ENCODE measurements around the gene PPP2R5E. TPM values are rescaled to one million over a fixed set of nuclear protein-coding genes. Genes with fewer than 3 reads are reported as not detected.

The PPP2R5E gene
- total RNA-seq, 1 experiment from 2014 or later = 47.2 TPM

DNA sequence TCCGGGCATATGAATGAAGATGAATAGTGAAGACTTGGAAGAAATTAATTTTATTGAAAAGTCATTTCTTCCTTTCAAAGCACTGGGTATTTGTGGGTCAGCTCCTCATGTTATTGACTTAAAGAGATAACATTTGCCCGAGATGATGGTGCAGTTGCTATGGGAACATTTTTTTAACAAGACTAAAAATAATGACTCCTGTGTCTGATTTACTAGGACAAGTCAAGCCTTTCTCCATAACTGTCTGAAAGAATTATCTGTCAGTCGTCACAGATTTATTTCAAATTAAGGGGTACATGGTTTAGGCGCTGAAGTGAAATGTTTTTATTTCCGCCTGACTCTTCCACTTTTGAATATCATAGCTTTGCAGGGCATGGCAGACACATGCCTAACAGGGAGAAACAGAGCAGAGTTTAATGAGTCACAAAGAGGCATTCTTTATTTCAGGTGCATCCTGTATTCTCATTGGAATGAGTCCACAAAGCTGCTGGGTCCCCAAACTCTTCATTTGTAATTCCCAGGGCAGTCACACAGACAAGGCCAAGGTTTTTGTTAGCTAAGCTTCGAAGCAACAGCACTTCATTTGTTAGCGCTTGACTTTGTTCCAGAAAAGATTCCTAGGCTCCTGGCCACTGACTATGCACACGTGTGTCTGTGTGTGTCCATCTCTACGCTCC lies 220.1 kb downstream of the PPP2R5E start:
- in situ Hi-C loops (cut with HindIII; ENCODE audit: low pct_unique_long_range_greater_than_20kb, low sequenced_read_pairs) (no loop called here), intact Hi-C loops (cut with micrococcal nuclease; ENCODE audit: unreplicated experiment) (no loop called here)
- no peaks in the 10 kb centered on the region for H3K27me3 ChIP-seq (ENCODE audit: control insufficient read depth, insufficient read depth, low read length)
- ChIA-PET CTCF (no interaction called here), POLR2A (no interaction called here)
- H3K4me1 ChIP-seq (ENCODE audit: control insufficient read depth, insufficient read depth, low read length) = no peaks in the 10 kb centered on the region
- TF ChIP-seq TCF7L2 (IDR thresholded peaks at IDR 0.05; ENCODE audit: low read depth, low read length) = no peak
- TF ChIP-seq POLR2AphosphoS5 (IDR thresholded peaks at IDR 0.05; ENCODE audit: low read depth, low read length) = no peak
- no peak for TF ChIP-seq SIN3A (IDR thresholded peaks at IDR 0.05; ENCODE audit: borderline replicate concordance, insufficient read depth, low read depth, low read length)
- TF ChIP-seq, protein P1, sequence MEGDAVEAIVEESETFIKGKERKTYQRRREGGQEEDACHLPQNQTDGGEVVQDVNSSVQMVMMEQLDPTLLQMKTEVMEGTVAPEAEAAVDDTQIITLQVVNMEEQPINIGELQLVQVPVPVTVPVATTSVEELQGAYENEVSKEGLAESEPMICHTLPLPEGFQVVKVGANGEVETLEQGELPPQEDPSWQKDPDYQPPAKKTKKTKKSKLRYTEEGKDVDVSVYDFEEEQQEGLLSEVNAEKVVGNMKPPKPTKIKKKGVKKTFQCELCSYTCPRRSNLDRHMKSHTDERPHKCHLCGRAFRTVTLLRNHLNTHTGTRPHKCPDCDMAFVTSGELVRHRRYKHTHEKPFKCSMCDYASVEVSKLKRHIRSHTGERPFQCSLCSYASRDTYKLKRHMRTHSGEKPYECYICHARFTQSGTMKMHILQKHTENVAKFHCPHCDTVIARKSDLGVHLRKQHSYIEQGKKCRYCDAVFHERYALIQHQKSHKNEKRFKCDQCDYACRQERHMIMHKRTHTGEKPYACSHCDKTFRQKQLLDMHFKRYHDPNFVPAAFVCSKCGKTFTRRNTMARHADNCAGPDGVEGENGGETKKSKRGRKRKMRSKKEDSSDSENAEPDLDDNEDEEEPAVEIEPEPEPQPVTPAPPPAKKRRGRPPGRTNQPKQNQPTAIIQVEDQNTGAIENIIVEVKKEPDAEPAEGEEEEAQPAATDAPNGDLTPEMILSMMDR (IDR thresholded peaks at IDR 0.05) = no peak
- TF ChIP-seq, protein P2, sequence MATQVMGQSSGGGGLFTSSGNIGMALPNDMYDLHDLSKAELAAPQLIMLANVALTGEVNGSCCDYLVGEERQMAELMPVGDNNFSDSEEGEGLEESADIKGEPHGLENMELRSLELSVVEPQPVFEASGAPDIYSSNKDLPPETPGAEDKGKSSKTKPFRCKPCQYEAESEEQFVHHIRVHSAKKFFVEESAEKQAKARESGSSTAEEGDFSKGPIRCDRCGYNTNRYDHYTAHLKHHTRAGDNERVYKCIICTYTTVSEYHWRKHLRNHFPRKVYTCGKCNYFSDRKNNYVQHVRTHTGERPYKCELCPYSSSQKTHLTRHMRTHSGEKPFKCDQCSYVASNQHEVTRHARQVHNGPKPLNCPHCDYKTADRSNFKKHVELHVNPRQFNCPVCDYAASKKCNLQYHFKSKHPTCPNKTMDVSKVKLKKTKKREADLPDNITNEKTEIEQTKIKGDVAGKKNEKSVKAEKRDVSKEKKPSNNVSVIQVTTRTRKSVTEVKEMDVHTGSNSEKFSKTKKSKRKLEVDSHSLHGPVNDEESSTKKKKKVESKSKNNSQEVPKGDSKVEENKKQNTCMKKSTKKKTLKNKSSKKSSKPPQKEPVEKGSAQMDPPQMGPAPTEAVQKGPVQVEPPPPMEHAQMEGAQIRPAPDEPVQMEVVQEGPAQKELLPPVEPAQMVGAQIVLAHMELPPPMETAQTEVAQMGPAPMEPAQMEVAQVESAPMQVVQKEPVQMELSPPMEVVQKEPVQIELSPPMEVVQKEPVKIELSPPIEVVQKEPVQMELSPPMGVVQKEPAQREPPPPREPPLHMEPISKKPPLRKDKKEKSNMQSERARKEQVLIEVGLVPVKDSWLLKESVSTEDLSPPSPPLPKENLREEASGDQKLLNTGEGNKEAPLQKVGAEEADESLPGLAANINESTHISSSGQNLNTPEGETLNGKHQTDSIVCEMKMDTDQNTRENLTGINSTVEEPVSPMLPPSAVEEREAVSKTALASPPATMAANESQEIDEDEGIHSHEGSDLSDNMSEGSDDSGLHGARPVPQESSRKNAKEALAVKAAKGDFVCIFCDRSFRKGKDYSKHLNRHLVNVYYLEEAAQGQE (IDR thresholded peaks at IDR 0.05; ENCODE audit: insufficient read depth in 1 of 2, low read depth in 2 of 2, low read length in 1 of 2) = no peak
- no peaks in the 10 kb centered on the region for H3K9me3 ChIP-seq (ENCODE audit: control insufficient read depth, insufficient read depth, low read depth, low read length)
- no peak overlapping the region for H3K4me3 ChIP-seq (ENCODE audit: low read depth in 2 of 2, low read length in 2 of 2)
- no peak for ATAC-seq
- H3K36me3 ChIP-seq (ENCODE audit: control insufficient read depth, insufficient read depth, low read length) = no peaks in the 10 kb centered on the region
- no peak overlapping the region for H3K27ac ChIP-seq (ENCODE audit: low read length)
- DNase-seq (ENCODE audit: low read depth, low spot score) = no peak
- no TSS peak for BruUV-seq (replicated peaks)

DNA sequence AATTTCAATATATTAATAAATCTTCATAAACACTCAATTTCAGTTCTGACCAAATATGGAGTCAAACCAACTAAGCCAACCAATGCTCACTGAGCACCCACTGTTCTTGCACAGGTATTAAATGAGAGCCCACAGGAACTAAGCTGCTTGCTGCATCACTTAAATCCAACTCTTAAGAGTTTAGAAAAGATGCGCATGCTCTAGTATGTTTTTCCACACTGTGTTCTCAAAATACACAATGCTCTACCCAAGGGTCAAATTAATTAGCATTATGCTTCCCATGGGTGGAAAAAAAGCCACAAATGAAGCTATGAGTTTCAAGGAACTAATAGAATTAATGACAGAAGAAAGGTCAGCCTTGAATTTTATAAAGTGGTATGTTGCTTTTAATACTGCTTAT lies 220.7 kb downstream of the PPP2R5E start:
- TF ChIP-seq POLR2AphosphoS5 (IDR thresholded peaks at IDR 0.05; ENCODE audit: low read depth, low read length) (no peak), TCF7L2 (IDR thresholded peaks at IDR 0.05; ENCODE audit: low read depth, low read length) (no peak), SIN3A (IDR thresholded peaks at IDR 0.05; ENCODE audit: borderline replicate concordance, insufficient read depth, low read depth, low read length) (no peak)
- TF ChIP-seq, protein P2 (IDR thresholded peaks at IDR 0.05; ENCODE audit: insufficient read depth in 1 of 2, low read depth in 2 of 2, low read length in 1 of 2) = no peak
- TF ChIP-seq, protein P1 (IDR thresholded peaks at IDR 0.05) = no peak
- ChIA-PET CTCF (no interaction called here), POLR2A (no interaction called here)
- no peak overlapping the region for H3K4me3 ChIP-seq (ENCODE audit: low read depth in 2 of 2, low read length in 2 of 2)
- H3K36me3 ChIP-seq (ENCODE audit: control insufficient read depth, insufficient read depth, low read length) = no peaks in the 10 kb centered on the region
- in situ Hi-C loops (cut with HindIII; ENCODE audit: low pct_unique_long_range_greater_than_20kb, low sequenced_read_pairs) (no loop called here), intact Hi-C loops (cut with micrococcal nuclease; ENCODE audit: unreplicated experiment) (no loop called here)
- no peaks in the 10 kb centered on the region for H3K9me3 ChIP-seq (ENCODE audit: control insufficient read depth, insufficient read depth, low read depth, low read length)
- DNase-seq (ENCODE audit: low read depth, low spot score) (no peak), ATAC-seq (no peak)
- no peaks in the 10 kb centered on the region for H3K27me3 ChIP-seq (ENCODE audit: control insufficient read depth, insufficient read depth, low read length)
- no TSS peak for BruUV-seq (replicated peaks)
- no peak overlapping the region for H3K27ac ChIP-seq (ENCODE audit: low read length)
- H3K4me1 ChIP-seq (ENCODE audit: control insufficient read depth, insufficient read depth, low read length) = no peaks in the 10 kb centered on the region
